GM21825 (cell line): ENCODE results near the gene FNDC10.
"Not testable (repeated sequence)": the region's sequence is repeated elsewhere in the genome, so short reads cannot be mapped to it uniquely, and the experiment has no call there.

ENCODE experiments used
- ATAC-seq: cut with Tn5 transposase; IDR thresholded peaks from one replicate; pipeline ENCODE4 v1.9.1; 2021; ENCODE audit warnings: mild to moderate bottlenecking, moderate library complexity; ENCODE audit not compliant: unreplicated experiment

Gene FNDC10

GRCh38 chr1:1599030-1599934 lies 653 bp downstream of the FNDC10 start:
- ATAC-seq, result no peak

GRCh38 chr1:1598720-1599029 lies 1.3 kb downstream of the FNDC10 start:
- ATAC-seq, result no peak

- ATAC-seq, result no peak
Measured at GRCh38 chr1:1598051-1598719, 1.8 kb downstream of the FNDC10 start.

- ATAC-seq, result no peak
Measured at GRCh38 chr1:1597275-1597930, 2.5 kb downstream of the FNDC10 start.

GRCh38 chr1:1596493-1597274 lies 3.3 kb downstream of the FNDC10 start:
- ATAC-seq, result no peak

- not testable (repeated sequence) for ATAC-seq
Measured at GRCh38 chr1:1595341-1595740, 4.6 kb downstream of the FNDC10 start.

GRCh38 chr1:1594602-1595260 lies 5.2 kb downstream of the FNDC10 start:
- no peak for ATAC-seq

- no peak for ATAC-seq
Measured at GRCh38 chr1:1593834-1594601, 5.9 kb downstream of the FNDC10 start.

- ATAC-seq, result no peak
Measured at GRCh38 chr1:1591452-1591851, 8.5 kb downstream of the FNDC10 start.

- ATAC-seq, result no peak
Measured at GRCh38 chr1:1583347-1584010, 16.5 kb downstream of the FNDC10 start.

GRCh38 chr1:1582585-1583346 lies 17.2 kb downstream of the FNDC10 start:
- ATAC-seq, result no peak

GRCh38 chr1:1578371-1578940 lies 21.5 kb downstream of the FNDC10 start:
- ATAC-seq, result no peak

- no peak for ATAC-seq
Measured at GRCh38 chr1:1577367-1578011, 22.4 kb downstream of the FNDC10 start.

GRCh38 chr1:1574721-1575537 lies 25.0 kb downstream of the FNDC10 start, which contains the start of gene SSU72:
Gene SSU72, minus strand, starts transcription at chr1:1574863. Its CDS starts 306 bp downstream, at chr1:1574557.
- peak; percentile 73 for ATAC-seq

GRCh38 chr1:1573843-1574720 lies 25.9 kb downstream of the FNDC10 start:
- peak; percentile 51 for ATAC-seq

GRCh38 chr1:1569341-1569740 lies 30.6 kb downstream of the FNDC10 start:
- ATAC-seq, result no peak
